DND-41 (cell line): ENCODE data around the gene CDC6.

Experiments used
- CTCF ChIP-seq: IDR thresholded peaks from 2 replicates; pipeline ENCODE4 v1.5.1; 2012; ENCODE audit warnings: borderline replicate concordance, low read length, moderate library complexity, mild to moderate bottlenecking; ENCODE audit not compliant: poor library complexity, severe bottlenecking; ENCODE audit errors: extremely low read depth
- EZH2 ChIP-seq: IDR thresholded peaks from 3 replicates; pipeline ENCODE4 v1.6.1; 2012; ENCODE audit warnings: borderline replicate concordance, low read depth, mild to moderate bottlenecking, moderate library complexity, low read length, inconsistent platforms; ENCODE audit not compliant: severe bottlenecking

DNA sequence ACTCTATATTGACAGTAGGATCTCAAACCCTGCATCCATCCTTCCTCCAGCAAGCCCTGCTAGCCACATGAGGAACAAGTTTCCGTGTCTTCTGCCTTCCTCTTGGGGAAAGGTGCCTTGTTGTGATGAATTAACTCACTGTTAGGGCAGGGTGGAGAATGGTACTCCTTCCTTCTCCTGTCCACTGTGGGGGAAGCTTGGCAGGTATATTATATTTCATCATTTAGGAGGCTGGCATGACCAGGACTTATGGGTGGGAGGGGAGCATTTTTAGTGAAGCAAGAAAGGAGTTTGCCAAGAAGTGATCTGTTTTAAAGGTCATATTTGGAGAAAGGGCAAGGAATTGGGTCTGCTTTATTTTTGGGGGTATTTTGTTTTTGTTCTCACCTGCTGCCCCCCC, 9.3 kb upstream of the CDC6 start:
- TF ChIP-seq CTCF (no peak), EZH2 (no peak)
